ENCODE results near the gene RPIA.

GRCh38 chr2:88736437-88736836 lies 45.0 kb downstream of the RPIA start:
- no peak for TF ChIP-seq CTCF (IDR thresholded peaks at IDR 0.05; ENCODE audit: low read depth, low read length)
- no peak for TF ChIP-seq EZH2phosphoT487 (IDR thresholded peaks at IDR 0.05; ENCODE audit: low read depth)

Measured in OCI-LY3 (cell line).